H1 (cell line): ENCODE measurements around the gene MDK. TPM values are rescaled to one million over a fixed set of nuclear protein-coding genes. Genes with fewer than 3 reads are reported as not detected.
A peak's percentile ranks its signal among the peaks of the same experiment; 100 is the strongest.

ENCODE experiments used
- CEBPB ChIP-seq: IDR thresholded peaks from 2 replicates; pipeline ENCODE4 v1.6.1; 2012; ENCODE audit warnings: low read depth, low read length
- CHD2 ChIP-seq: IDR thresholded peaks from 2 replicates; pipeline ENCODE4 v1.6.1; 2012; ENCODE audit warnings: low read length, improper control_type of control experiment
- CHD7 ChIP-seq: fragments of 300-600 bp; sonication (generic); IDR thresholded peaks from 2 replicates; pipeline ENCODE4 v1.7.1; 2012; ENCODE audit warnings: low read length, moderate library complexity, mild to moderate bottlenecking, inconsistent platforms; ENCODE audit not compliant: insufficient replicate concordance
- E2F6 ChIP-seq: IDR thresholded peaks from 2 replicates; pipeline ENCODE4 v1.6.1; 2012; ENCODE audit warnings: inconsistent platforms
- EGR1 ChIP-seq: IDR thresholded peaks from 2 replicates; pipeline ENCODE4 v1.6.1; 2011; ENCODE audit warnings: low read depth, low read length, borderline replicate concordance
- KDM1A ChIP-seq: fragments of 200-600, 300-600 bp; sonication (generic); IDR thresholded peaks from 2 replicates; pipeline ENCODE4 v1.7.1; 2016; ENCODE audit warnings: mild to moderate bottlenecking, low read length, borderline replicate concordance
- MAX ChIP-seq: IDR thresholded peaks from 2 replicates; pipeline ENCODE4 v1.6.1; 2012; ENCODE audit warnings: inconsistent platforms
- RXRA ChIP-seq: IDR thresholded peaks from 2 replicates; pipeline ENCODE4 v1.6.1; 2011; ENCODE audit warnings: low read depth, mild to moderate bottlenecking, low read length, moderate library complexity; ENCODE audit not compliant: insufficient read depth
- SP1 ChIP-seq: IDR thresholded peaks from 2 replicates; pipeline ENCODE4 v1.6.1; 2011; ENCODE audit warnings: low read depth, low read length
- TCF12 ChIP-seq: IDR thresholded peaks from 2 replicates; pipeline ENCODE4 v1.6.1; 2011; ENCODE audit warnings: low read depth, mild to moderate bottlenecking, low read length
- polyA plus RNA-seq, 7 experiments: library from polyadenylated mRNA; depleted of rRNA in 3 of 7; stranded (reverse) in 5 of 7; unstranded in 2 of 7; fragments of >200 nt in 5 of 7; fragments of 200-250 nt in 2 of 7; gene quantifications; 1 replicate in 5 of 7; 2 replicates in 1 of 7; 4 replicates in 1 of 7; pipeline versions ENCODE4 v1.2.1 to v1.2.3, GENCODE V29; 2011 to 2013; ENCODE audit warnings: missing spikeins in 2 of 7, mixed read lengths in 2 of 7
- total RNA-seq: library from RNA; stranded (reverse); fragmentation: NEBNext Ultra II Directional; extraction: Animal tissue kit (Norgen Biotek cat#: 25700); gene quantifications from 2 replicates; pipeline ENCODE4 v1.2.1, GENCODE V29; 2021

MDK gene
- total and polyA plus RNA-seq, 2 of the 8 experiments (the other 6 are each of a cell fraction or from before 2014, with no cell fraction given) = 309 to 606 TPM

GRCh38 chr11:46390331-46391171 is 9.1 kb downstream of the MDK start (continued):
- TF ChIP-seq CHD7 = no peak
- TF ChIP-seq SP1 = no peak
- TF ChIP-seq CHD2 = no peak
- no peak for TF ChIP-seq EGR1
- TF ChIP-seq RXRA = no peak
- TF ChIP-seq KDM1A = no peak
- 0 out of 2 replicates have a peak, but pooled peaks have one; percentile 14 for TF ChIP-seq E2F6
- TF ChIP-seq MAX = no peak
- TF ChIP-seq TCF12 = no peak
- TF ChIP-seq CEBPB = no peak
